Vein endothelial cell (primary cell): ENCODE data around the gene OR52R1. TPM values are rescaled to one million over a fixed set of nuclear protein-coding genes. Genes with fewer than 3 reads are reported as not detected.

Source experiments
- small RNA-seq: library from RNA; depleted of rRNA; stranded (forward); fragments of <200 nt; gene quantifications from one replicate; pipeline ENCODE3, GENCODE V24; 2012
- total RNA-seq: library from RNA; depleted of rRNA; stranded (reverse); fragments of >200 nt; gene quantifications from 2 replicates; pipeline ENCODE4 v1.2.3, GENCODE V29; 2012

Gene OR52R1
- not detected in 2 replicates for total RNA-seq

DNA sequence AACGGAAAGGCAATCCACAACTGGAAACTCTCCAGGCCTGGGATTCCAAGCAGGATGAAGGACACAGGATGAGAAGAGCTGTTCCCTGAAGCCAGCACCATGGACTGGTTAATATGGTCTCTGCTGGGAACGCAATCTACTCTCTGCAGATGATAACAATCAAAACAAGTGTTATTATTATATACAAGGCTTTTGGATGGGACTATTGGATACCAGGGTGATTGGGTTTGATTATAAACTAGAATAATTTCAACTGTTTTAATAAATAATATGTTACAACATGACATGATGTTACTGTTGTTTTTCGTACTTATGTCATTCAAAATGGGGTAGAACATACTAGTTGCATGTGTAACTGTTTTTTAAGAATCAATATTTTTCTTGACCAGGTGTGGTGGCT, at the start of gene OR52R1:
TSS of gene OR52R1 (minus strand) at position 101 of the 400 bp plus-strand sequence. CDS start at position 101, 0 bp downstream.

DNA sequence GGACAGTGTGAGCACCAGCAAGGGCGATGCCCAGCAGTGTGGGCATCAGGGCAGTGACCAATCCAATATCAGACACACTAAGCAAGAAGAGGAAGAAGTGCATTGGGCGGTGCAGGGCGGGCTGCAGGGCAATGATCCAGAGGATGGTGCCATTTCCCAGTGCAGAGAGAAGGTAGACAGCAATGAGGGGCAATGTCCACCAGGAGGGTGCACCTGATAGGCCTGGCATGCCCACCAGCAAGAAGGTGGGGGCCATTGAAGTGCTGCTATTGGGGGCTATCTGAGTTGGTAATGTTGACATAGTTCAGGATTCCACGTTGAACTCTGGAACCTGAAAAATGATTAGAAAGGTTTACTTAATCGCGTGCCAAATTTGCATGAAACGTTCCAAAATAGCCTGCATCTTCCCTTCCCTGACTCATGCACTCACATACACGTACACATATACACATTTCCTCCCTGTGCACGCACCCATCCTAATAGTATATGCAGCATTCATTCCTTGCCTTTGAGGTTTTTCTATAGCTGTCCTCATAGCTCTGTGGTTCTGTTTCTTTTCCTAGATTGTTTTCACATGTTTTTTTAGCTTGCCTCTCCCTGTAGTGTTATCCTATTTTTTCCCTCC, 44.8 kb upstream of the OR52R1 start, which contains the start of gene OR51S1:
TSS of gene OR51S1 (minus strand) at position 301 of the 625 bp plus-strand sequence. CDS start at position 301, 0 bp downstream.

DNA sequence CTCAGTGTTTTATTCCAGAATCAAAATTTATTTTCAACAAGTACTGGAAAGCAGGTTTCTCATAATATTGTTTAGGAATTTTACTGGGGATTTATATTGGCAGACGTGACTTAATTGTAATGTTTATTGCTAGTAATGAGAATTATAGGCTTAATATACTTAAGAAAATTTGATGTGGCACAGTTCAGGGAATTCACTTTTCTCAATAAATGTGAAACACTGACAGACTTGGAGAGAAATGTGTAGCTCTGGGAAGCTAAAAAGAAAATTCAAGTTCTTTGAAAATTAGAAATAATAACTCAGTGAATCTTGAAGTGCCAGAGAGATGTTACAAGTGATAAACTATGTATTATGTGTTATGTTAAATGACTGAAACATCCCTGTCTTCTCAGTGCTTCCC, 16.8 kb upstream of the OR52R1 start, which contains the start of gene OR51F2:
TSS of gene OR51F2 (plus strand) at position 301 of the 400 bp plus-strand sequence. CDS start 101 bp downstream, outside the sequence.

DNA sequence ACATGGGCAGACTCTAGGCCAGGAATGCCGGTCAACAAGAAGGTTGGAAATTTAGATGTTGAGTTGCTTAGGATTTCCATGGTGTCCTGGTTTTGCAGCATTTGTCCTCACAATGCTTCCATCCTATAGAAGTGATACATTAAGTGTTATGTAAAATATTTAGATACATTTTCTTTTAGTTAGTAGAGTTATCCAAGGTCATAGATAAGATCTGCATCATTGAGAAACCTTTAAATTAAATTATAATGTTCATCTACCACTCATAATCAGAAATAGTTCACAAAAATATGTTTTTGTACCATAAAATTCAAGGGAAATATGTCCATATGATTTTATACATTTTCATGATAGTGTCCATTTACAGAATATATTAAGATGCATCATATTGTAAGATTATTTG, 34.3 kb downstream of the OR52R1 start, which contains the start of gene OR51F1:
TSS of gene OR51F1 (minus strand) at position 101 of the 400 bp plus-strand sequence. CDS start at position 101, 0 bp downstream.

Small RNA genes within 50 kb of the gene (small RNA-seq; reads per million reads assigned to genes)
- gene RF00091, result not detected

Other genes starting within 250 kb of the OR52R1 start
- gene OR52I2, start 222.6 kb downstream of the OR52R1 start, total RNA-seq, result not detected in 2 replicates
- gene OR52I1, start 210.3 kb downstream of the OR52R1 start, total RNA-seq, result not detected in 2 replicates
- 13.9 and 15.4 TPM in 2 replicates for gene TRIM68, start 196.1 kb downstream of the OR52R1 start, total RNA-seq
- gene OR51D1, start 166.9 kb downstream of the OR52R1 start, total RNA-seq, result not detected in 2 replicates
- not detected in 2 replicates for gene OR51E1, start 160.4 kb downstream of the OR52R1 start, total RNA-seq
- not detected in 2 replicates for gene OR51E2, start 106.5 kb downstream of the OR52R1 start, total RNA-seq
- gene MMP26, start 99.6 kb downstream of the OR52R1 start, total RNA-seq, result not detected in 2 replicates
- gene OR51F1, start 34.4 kb downstream of the OR52R1 start, total RNA-seq, result not detected in 2 replicates
- gene OR51F2, start 16.9 kb upstream of the OR52R1 start, total RNA-seq, result not detected in 2 replicates
- not detected in 2 replicates for gene OR51S1, start 44.8 kb upstream of the OR52R1 start, total RNA-seq
- not detected in 2 replicates for gene OR51T1, start 77.5 kb upstream of the OR52R1 start, total RNA-seq
- gene OR51A7, start 99.4 kb upstream of the OR52R1 start, total RNA-seq, result not detected in 2 replicates
- not detected in 2 replicates for gene OR51G2, start 115.0 kb upstream of the OR52R1 start, total RNA-seq
- gene OR51G1, start 120.0 kb upstream of the OR52R1 start, total RNA-seq, result not detected in 2 replicates
- not detected in 2 replicates for gene OR51A4, start 143.2 kb upstream of the OR52R1 start, total RNA-seq
- not detected in 2 replicates for gene OR51A2, start 151.3 kb upstream of the OR52R1 start, total RNA-seq
- gene OR51L1, start 190.5 kb upstream of the OR52R1 start, total RNA-seq, result not detected in 2 replicates
- gene OR52J3, start 242.1 kb upstream of the OR52R1 start, total RNA-seq, result not detected in 2 replicates